ENCODE results near the gene GABRG3.
"Not testable (repeated sequence)": the region's sequence is repeated elsewhere in the genome, so short reads cannot be mapped to it uniquely, and the experiment has no call there.

GABRG3 gene

DNA sequence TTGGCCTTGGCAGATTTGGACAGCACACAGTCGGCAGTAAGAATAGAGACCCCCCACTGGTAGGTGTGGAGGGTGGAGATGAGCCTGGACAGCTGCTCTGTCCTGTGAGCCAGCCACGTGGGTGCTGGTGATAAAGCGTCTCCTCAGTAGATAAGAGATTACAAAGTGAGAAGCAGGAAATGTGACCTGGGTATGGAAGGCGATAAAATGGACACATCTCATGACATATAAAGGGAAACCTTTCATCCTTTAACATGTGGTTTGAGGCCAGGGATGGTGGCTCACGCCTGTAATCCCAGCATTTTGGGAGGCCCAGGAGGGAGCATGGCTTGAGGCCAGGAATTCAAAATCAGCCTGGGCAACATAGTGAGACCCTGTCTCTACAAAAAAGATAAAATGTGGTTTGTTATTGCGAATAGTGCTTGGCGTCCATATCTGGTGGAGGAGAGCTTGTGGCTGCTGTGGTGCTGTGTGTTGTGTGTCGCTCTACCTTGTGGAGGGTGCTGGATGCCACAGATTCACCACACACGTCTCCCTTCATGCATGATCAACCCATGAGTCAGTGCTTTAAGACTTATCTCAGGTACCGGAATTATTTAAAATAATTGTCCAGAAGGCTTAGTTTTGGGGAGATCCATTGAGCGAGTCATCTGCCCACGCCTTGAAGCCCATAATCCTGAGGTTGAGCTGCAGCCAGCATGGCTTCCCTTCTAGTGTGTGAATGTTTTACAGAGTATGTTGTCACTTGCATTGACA is 157.0 kb downstream of the GABRG3 start:
- ATAC-seq, result no peak
- Mint-ChIP-seq H3K4me1 (no peaks in the 10 kb centered on the region), H3K27ac (no peak overlapping the region), H3K4me3 (no peak overlapping the region), H3K9me3 (peaks cover 13% of the 10 kb centered on the region), H3K27me3 (no peaks in the 10 kb centered on the region), H3K36me3 (no peaks in the 10 kb centered on the region)

DNA sequence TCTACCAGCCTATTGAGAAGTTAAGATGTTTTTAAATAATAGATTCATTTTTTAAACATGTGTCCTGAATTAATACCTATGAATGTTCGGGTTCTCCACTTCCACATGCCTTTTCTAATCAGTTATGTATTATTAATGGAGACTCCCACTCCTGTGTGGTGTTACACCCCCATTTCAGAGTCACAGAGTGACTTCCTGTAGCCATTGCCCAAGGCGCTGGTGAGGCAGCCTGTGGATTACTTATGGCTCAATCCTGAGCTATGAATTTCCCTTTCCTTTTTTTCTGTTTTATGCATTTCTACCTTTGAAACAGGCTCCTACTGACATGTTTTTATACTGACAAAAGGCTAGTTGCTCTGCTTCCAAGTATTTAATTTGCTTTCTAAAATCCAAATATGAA is 162.3 kb downstream of the GABRG3 start:
- Mint-ChIP-seq H3K27me3 (no peaks in the 10 kb centered on the region), H3K27ac (no peak overlapping the region), H3K4me1 (no peaks in the 10 kb centered on the region), H3K36me3 (no peaks in the 10 kb centered on the region), H3K4me3 (no peak overlapping the region), H3K9me3 (peaks cover 8% of the 10 kb centered on the region)
- no peak for ATAC-seq

DNA sequence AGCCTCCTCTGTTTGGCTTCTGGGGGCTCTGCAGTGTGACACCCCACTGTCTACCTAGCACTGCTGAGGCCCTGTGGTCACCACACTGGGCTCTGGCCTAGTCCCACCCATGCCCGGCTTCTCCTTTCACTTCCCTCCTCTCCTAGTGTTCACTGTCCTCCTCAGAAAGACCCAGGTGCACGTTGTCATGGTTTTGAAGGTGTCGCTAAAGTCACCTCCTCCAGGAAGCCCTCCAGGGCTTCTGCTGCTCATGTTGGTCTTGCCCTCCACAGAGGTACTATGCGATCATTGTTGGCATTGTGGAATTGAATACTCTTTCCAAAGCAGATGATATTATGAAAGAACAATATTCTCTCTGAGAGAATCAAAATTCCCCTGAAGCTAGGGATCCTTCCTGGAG is 163.5 kb downstream of the GABRG3 start:
- H3K4me1 Mint-ChIP-seq, result no peaks in the 10 kb centered on the region
- no peak for ATAC-seq
- peaks cover 8% of the 10 kb centered on the region for H3K9me3 Mint-ChIP-seq
- no peaks in the 10 kb centered on the region for H3K27me3 Mint-ChIP-seq
- H3K27ac Mint-ChIP-seq, result no peak overlapping the region
- no peaks in the 10 kb centered on the region for H3K36me3 Mint-ChIP-seq
- no peak overlapping the region for H3K4me3 Mint-ChIP-seq

DNA sequence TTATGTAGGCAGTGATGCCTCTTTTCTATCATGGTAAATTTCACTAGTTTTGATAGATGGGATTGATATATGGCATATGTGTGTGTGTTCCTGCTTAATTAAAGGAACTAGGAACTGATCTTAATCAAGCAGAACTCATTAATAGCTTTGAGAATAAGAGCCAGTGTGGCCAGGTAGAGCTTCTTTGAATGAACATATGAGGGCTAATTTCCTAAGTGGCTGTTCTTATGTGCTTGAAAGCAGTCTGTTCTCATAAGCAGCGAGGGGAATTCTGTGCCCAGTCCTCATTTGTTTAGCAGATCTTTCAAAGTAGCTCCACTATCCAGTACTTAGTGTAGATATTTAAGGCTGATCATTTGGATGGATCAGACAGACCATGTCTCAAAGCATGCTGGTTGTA is 164.2 kb downstream of the GABRG3 start:
- no peak overlapping the region for H3K27ac Mint-ChIP-seq
- no peaks in the 10 kb centered on the region for H3K36me3 Mint-ChIP-seq
- ATAC-seq, result no peak
- no peaks in the 10 kb centered on the region for H3K4me1 Mint-ChIP-seq
- H3K27me3 Mint-ChIP-seq, result no peaks in the 10 kb centered on the region
- H3K4me3 Mint-ChIP-seq, result no peak overlapping the region
- peaks cover 8% of the 10 kb centered on the region for H3K9me3 Mint-ChIP-seq

DNA sequence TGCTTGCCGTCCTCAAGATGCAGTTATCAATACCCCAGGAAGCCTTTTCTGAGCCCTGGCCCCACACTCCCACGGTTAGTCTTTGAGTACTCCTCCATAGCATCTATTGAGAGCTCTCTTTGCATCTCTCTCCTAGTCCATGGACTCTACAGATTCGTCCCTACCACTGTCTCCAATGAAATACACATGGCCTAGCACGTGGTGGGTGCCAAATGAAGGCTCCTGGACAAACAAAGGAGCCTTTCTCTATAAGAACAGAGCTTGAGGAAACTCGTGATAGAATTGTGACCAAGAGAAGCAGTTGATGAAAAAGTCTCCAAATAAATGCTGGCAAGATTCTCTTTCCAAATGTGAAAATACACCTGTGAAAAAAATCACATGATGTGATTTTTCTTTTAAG is 166.1 kb downstream of the GABRG3 start:
- Mint-ChIP-seq H3K4me3 (no peak overlapping the region), H3K27ac (no peak overlapping the region), H3K4me1 (no peaks in the 10 kb centered on the region), H3K27me3 (no peaks in the 10 kb centered on the region), H3K9me3 (peaks cover 1% of the 10 kb centered on the region), H3K36me3 (no peaks in the 10 kb centered on the region)
- no peak for ATAC-seq

DNA sequence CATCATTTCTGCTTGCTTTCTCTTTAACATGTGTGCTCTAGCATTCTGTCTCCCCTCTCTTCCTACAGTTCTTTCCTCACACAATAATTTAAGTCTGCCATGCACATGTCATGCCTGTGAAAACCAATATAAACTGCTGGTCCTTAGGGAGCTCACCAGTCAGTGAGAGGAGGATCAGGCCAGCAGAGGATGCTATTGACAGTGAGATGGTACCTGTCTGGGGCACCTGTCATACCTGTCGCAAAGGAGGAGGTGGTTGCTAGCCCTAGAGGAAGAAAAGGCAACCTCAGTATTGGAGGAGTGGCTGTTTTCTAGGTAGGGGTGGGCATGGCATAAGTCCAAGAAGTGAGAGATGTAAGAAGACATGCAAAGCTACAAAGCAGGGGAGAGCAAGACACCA is 194.6 kb downstream of the GABRG3 start:
- ATAC-seq, result no peak
- H3K27me3 Mint-ChIP-seq, result no peaks in the 10 kb centered on the region
- H3K9me3 Mint-ChIP-seq, result peaks cover 8% of the 10 kb centered on the region
- no peak overlapping the region for H3K27ac Mint-ChIP-seq
- H3K36me3 Mint-ChIP-seq, result no peaks in the 10 kb centered on the region
- H3K4me3 Mint-ChIP-seq, result no peak overlapping the region
- H3K4me1 Mint-ChIP-seq, result no peaks in the 10 kb centered on the region

DNA sequence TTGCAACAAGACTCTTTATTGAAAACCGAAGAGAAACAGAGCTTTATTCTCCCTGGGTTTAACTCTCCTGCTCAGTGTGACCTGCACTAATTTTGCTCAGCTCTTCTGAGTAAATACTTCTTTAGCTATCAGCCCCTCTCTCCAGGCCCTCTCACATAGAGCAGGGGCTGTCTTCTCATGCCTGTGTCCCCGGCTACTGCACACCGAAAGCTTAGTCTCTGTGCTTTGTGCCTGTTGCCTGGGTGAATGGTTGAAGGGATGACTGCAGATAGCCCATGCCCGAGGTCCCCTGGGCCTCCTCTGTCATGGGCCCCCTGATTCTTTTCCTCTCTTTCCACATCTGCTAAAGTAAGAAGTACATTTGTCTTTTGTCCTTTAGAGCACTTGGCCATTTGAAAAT is 195.9 kb downstream of the GABRG3 start:
- ATAC-seq, result no peak
- no peaks in the 10 kb centered on the region for H3K36me3 Mint-ChIP-seq
- no peak overlapping the region for H3K27ac Mint-ChIP-seq
- no peaks in the 10 kb centered on the region for H3K4me1 Mint-ChIP-seq
- no peaks in the 10 kb centered on the region for H3K27me3 Mint-ChIP-seq
- H3K4me3 Mint-ChIP-seq, result no peak overlapping the region
- peaks cover 8% of the 10 kb centered on the region for H3K9me3 Mint-ChIP-seq

DNA sequence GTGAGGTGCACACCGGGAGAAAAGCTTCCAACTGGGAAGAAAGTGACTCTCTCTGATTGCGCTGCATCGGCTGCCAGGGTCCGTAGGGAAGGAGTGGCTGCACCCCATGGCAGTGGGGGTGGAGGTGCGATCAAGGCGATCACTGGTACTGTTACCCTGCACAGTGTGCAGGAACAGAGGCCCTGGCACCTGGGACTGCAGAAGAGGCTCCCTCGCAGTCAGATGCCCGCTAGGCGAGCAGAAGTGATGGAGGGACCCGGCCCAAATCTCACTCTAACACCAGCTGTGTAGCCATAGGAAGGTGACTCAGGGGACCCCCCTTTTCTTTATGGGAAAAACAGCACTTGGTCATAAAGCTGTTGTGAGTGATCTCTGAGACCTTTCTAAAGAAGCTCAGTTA is 196.8 kb downstream of the GABRG3 start:
- Mint-ChIP-seq H3K4me3 (no peak overlapping the region), H3K4me1 (no peaks in the 10 kb centered on the region), H3K27me3 (no peaks in the 10 kb centered on the region), H3K36me3 (no peaks in the 10 kb centered on the region), H3K27ac (no peak overlapping the region), H3K9me3 (peaks cover 8% of the 10 kb centered on the region)
- ATAC-seq, result no peak

DNA sequence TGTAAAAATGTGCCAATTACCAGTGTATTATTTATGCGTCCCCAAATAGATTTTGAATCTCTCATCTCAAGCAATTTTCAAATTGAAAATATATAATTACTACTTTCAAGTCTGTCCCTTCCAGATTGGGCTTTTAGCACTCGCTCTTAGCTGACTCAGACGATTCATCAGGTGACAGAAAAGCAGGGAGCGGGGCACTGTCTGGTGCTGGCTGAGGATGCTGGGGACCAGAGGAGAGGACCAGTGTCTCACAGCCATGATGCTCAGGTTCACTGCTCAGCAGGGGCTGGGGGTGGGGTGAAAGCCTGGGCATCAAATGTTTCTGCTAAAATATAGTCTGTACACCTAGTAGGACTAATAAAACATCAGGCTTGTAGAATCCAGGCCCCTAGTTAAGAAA is 199.9 kb downstream of the GABRG3 start:
- Mint-ChIP-seq H3K4me3 (no peak overlapping the region), H3K4me1 (no peaks in the 10 kb centered on the region), H3K27ac (no peak overlapping the region), H3K27me3 (no peaks in the 10 kb centered on the region), H3K36me3 (no peaks in the 10 kb centered on the region), H3K9me3 (peaks cover 7% of the 10 kb centered on the region)
- ATAC-seq, result no peak

DNA sequence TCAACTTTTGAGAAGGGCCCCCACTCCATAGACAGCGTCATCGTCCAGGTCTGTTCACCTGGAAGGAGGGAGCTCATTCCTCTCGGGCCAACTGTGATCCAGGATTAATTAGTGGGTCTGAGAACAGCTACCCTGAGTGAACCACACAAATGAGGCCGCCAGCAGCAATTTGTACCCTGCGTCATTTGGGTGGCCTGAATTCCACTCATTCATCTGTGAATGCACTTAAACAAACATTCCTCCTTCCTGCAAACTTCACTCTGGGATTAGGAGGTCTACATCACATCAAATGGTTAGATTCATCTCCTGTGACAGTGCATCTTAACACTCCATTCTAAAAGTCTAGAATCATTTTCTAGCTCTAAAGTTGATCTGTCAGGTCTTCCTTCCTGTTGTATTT is 201.8 kb downstream of the GABRG3 start:
- H3K9me3 Mint-ChIP-seq, result peaks cover 13% of the 10 kb centered on the region
- H3K27ac Mint-ChIP-seq, result no peak overlapping the region
- H3K4me3 Mint-ChIP-seq, result no peak overlapping the region
- no peaks in the 10 kb centered on the region for H3K27me3 Mint-ChIP-seq
- no peaks in the 10 kb centered on the region for H3K4me1 Mint-ChIP-seq
- H3K36me3 Mint-ChIP-seq, result no peaks in the 10 kb centered on the region
- ATAC-seq, result no peak

DNA sequence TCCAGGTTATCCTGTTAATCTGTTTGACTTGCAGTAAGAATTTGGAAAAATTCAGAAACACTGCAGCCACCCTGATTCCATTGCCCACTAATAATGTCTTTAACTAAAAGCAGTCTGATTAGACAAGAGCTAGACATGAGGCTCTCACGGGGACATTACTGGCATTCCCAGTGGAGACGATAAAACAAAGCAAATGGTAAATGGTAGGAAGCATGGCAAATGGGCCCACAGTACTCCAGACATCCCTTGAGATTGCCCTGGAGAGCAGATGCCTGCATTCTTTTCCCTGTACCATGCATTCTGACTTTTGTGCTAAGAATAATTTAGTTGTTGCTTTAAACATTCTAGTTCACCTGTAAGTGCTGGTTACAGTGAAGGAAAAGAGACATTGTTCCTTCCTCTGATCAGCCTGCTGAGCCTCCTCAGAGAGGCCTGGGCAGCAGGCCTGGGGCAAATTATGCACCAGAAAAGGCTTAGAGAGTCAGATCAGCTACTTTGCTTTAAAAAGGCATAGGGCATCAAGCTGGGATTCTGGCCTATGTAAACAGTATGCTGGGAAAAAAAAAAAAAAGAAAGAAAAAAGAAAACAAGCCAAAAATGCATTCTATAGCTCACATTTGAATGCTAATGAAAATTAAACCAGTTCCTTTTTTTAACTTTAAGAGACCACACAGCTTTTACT is 204.6 kb downstream of the GABRG3 start:
- ATAC-seq, result no peak
- H3K27me3 Mint-ChIP-seq, result no peaks in the 10 kb centered on the region
- H3K36me3 Mint-ChIP-seq, result no peaks in the 10 kb centered on the region
- no peak overlapping the region for H3K4me3 Mint-ChIP-seq
- H3K27ac Mint-ChIP-seq, result no peak overlapping the region
- peaks cover 13% of the 10 kb centered on the region for H3K9me3 Mint-ChIP-seq
- no peaks in the 10 kb centered on the region for H3K4me1 Mint-ChIP-seq

DNA sequence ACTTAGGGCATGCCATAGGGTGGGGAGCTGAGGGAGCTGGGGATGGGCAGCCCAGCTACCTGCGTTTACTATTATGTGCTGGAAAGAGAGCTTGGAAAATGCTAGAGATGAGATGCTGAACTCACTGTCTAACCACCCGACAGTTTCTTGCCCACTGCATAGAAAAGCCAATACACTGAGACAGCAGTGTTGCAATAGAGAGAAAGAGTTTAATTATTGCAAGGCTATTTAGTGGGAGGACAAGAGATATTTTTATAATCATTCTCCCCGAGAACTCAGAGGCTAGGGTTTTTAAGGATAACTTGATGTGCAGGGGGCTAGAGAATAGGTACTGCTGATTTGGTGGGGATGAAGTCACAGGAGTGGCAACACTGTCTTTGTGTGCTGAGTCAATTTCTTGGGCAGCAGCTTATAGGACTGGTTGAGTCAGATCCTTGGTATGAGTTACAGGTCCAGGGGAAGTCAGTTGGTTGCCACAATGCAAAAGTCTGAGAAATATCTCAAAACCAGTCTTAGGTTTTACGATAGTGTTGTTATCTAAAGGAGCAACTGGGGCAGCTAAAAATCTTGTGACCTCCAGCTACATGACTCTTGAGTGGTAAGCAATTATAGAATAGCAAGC is 205.9 kb downstream of the GABRG3 start:
- H3K36me3 Mint-ChIP-seq, result no peaks in the 10 kb centered on the region
- H3K27ac Mint-ChIP-seq, result no peak overlapping the region
- H3K4me3 Mint-ChIP-seq, result no peak overlapping the region
- H3K9me3 Mint-ChIP-seq, result peaks cover 13% of the 10 kb centered on the region
- no peaks in the 10 kb centered on the region for H3K4me1 Mint-ChIP-seq
- H3K27me3 Mint-ChIP-seq, result no peaks in the 10 kb centered on the region
- no peak for ATAC-seq

DNA sequence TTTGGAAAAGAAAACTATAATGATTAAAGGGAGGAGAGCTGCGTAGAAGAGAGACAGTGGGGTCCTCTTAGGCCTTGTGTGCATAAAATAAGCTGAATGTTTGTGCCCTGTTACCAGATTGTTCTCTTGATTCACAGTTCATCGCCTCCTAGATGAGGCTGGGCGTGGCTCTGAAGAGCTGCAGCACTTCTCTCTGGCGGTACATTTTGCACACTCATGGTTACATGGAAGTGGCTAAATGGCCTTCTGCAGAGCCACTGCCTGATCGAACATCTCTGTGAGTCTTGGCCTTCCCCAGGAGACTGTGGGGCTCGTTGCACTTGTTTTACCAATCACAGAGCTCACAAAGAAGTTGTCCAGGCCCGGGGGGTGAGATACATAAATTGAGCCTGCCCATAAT is 208.8 kb downstream of the GABRG3 start:
- no peak overlapping the region for H3K27ac Mint-ChIP-seq
- ATAC-seq, result no peak
- H3K9me3 Mint-ChIP-seq, result peaks cover 10% of the 10 kb centered on the region
- no peaks in the 10 kb centered on the region for H3K27me3 Mint-ChIP-seq
- no peaks in the 10 kb centered on the region for H3K36me3 Mint-ChIP-seq
- no peak overlapping the region for H3K4me3 Mint-ChIP-seq
- no peaks in the 10 kb centered on the region for H3K4me1 Mint-ChIP-seq

DNA sequence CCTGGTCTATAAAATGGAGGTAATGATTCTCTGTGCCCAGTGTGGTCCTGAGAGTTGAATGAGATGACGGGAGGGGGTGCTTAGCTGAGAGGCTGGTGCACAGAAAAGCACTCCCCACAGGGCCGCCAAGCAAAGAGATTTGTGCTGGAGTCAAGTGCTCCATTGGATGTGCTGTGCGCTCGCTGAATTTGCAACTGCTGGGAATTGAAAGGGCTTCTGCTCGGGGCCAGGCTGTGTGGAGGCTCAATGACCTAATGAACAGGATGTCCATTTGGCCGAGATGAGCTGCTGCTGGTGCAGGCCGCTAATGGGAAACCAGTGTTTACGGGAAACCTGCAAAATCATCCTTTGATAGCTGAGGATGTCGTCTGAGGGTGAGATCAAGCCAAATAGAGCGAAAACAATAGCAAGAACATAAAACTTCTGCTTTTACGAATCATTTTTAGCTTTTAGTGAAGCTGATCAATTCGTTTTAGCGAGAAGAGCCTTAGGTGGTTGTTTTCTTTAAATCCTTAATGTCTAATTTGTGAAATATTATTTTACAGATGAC is 211.7 kb downstream of the GABRG3 start:
- peaks cover 13% of the 10 kb centered on the region for H3K9me3 Mint-ChIP-seq
- H3K4me3 Mint-ChIP-seq, result no peak overlapping the region
- H3K27ac Mint-ChIP-seq, result no peak overlapping the region
- ATAC-seq, result no peak
- H3K27me3 Mint-ChIP-seq, result no peaks in the 10 kb centered on the region
- H3K36me3 Mint-ChIP-seq, result no peaks in the 10 kb centered on the region
- H3K4me1 Mint-ChIP-seq, result no peaks in the 10 kb centered on the region

DNA sequence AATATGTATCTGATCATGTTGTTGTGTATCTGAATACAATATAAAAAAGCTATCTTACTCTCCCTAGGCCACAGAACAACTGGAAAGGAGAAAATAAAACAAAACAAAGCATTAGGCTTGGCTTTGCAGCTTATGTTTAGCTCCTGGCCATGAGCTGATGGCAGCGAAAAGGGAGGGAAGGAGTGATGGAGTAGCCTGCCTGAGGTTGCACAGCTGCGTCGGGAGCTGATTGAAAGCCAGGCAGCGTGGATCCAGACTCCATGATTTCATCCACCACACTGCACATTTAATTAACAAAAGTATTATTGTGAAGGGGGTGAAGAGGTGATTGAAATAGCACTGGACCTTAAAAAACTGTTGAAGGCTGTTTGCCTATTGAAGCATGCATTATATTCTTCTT is 212.2 kb downstream of the GABRG3 start:
- H3K4me3 Mint-ChIP-seq, result no peak overlapping the region
- H3K27me3 Mint-ChIP-seq, result no peaks in the 10 kb centered on the region
- no peaks in the 10 kb centered on the region for H3K36me3 Mint-ChIP-seq
- H3K4me1 Mint-ChIP-seq, result no peaks in the 10 kb centered on the region
- H3K9me3 Mint-ChIP-seq, result peaks cover 13% of the 10 kb centered on the region
- H3K27ac Mint-ChIP-seq, result no peak overlapping the region
- no peak for ATAC-seq

DNA sequence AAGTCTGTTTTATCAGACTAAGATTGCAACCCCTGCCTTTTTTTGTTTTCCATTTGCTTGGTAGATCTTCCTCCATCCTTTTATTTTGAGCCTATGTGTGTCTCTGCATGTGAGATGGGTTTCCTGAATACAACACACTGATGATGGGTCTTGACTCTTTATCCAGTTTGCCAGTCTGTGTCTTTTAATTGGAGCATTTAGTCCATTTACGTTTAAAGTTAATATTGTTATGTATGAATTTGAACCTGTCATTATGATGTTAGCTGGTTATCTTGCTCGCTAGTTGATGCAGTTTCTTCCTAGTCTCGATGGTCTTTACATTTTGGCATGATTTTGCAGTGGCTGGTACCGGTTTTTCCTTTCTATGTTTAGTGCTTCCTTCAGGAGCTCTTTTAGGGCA is 220.5 kb downstream of the GABRG3 start:
- H3K4me1 Mint-ChIP-seq, H3K27ac Mint-ChIP-seq, H3K4me3 Mint-ChIP-seq, H3K36me3 Mint-ChIP-seq, ATAC-seq, H3K27me3 Mint-ChIP-seq: not testable (repeated sequence)
- peaks cover 11% of the 10 kb centered on the region for H3K9me3 Mint-ChIP-seq
